Eye (tissue), 1 donor: ENCODE data around the gene CSNK1D.

Experiments used
- DNase-seq: peaks from one replicate; pipeline ENCODE4 v3.0.0-alpha.2; 2015

The CSNK1D gene

DNA sequence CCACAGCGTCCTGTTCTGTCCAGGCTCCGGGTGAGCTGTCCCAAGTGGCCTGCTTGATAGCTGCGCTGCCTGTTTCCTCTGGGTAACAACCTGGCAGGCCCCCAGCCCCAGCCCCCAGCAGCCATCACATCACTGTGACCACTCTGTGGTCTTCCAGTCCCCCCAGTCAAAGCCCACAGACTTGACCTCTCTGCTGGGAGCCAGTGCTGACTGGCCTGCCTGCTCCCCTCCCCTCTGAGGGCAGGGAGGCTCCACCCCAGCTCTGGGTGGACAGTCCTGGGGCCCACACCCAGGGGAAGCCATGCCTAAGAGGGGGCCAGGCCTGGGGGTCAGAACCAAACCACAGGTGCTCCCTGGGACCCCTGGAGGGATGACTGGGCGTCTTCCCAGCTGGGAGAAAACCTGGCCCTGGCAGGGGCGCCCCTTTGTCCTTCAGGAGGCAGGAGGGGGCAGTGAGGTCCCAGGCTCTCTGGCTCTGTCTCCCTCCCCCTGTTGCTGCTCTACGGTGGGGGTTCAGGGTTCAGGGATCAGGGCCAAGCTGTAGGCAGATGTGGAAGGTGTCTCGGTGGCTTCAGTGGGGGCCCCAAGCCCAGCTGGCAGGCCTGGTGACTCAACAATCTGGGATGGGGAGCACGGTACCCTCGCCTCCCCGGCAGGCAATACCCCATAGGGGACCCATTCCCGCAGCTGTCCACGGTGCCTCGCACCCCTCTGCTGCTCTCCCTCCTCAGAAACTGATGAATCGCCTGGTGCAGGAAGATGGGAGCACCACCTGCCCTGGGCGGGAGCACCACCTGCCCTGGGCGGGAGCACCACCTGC is 46.5 kb downstream of the CSNK1D start:
- no peak for DNase-seq

DNA sequence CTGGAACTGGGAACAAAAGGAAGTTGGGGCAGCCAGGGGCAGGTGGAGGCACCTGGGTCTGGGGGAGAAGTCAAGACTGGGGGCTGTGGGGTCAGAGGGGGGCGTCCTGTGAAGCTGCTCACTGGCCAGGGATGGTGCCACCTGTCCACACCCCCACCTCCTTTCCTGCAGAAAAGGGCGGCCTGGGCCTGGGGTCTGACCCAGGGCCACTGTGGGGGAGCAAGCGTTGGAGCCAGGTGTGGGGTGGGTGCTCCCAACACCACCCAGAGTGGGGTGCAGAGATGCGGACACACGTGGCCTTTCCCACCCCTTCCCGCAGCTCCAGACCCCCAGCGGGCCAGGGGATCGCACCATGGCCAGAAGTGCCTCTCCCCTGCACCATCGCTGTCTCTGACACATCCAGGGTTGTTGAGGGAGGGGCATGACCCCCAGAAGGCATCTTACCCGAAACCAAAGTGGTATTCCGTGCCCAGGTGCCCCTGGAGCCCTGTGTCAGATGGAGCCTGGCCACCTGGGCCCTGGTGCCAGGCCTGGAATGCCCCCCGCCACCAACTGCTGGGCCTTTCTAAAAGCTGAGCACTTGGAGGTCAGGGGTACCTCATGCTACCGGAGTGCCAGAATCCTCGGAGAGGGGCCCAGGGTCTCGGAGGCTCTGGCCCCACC is 47.2 kb downstream of the CSNK1D start:
- no peak for DNase-seq

DNA sequence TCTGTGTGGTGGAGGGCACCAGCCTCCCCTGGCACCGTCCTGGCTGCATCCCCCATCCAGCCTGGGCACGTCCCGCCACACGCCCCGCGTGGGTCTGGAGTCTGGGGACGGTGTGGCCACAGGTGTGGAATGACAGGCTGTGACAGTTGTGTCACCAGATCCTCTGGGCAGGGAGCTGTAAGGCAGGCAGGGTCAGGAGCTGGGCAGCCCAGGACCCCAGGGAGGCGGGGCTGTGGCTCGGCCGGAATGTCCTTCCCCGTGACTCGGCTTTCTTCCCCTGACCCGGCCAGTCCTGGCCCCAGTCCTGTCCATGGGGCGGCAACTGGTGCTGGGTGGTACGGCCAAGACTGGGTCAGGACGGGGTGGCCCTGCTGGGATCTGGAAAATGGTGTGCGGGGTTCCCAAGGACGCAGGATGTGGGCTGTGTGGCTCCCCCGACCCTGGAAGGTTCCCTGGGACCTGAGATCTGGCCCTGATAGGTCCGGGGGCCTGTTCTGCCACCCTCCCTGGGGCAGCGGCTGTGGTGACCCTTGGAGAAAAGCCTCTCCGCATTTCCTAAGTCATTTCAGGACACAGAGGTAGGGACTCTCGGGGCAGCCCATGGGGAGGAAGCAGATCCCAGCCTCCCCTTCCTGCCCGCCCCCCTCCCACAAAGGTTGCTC is 48.0 kb downstream of the CSNK1D start:
- no peak for DNase-seq

DNA sequence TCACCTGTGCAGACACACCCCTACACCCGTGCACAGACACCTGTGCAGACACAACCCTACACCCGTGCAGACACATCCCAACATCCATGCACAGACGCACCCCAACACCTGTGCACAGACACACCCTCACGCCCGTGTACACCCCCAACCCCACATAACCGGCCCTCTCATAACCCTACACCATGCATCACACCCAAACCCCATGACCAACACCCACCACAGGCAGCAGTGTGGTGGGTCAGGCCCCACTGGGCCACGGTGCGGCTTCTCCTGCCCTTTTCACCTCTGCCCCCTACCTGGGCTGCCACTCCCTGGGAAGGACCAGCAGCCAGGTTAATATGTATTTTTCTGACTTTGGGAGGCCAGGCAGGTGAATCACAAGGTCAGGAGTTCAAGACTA is 48.8 kb downstream of the CSNK1D start:
- DNase-seq = no peak

DNA sequence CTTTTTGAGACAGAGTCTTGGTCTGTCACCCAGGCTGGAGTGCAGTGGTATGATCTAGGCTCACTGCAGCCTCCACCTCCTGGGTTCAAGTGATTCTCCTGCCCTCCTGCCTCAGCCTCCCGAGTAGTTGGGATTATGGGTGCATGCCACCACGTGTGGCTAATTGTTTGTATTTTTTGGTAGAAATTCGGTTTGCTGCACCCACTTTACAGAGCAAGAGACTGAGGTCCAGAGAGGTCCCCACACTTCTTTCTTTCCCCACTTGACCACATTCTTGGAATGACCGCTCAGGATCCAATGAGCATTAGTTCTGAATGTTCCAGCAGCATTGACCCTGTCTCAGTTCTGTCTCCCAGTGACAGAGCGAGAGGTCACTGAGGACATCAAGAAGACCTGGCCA is 50.0 kb downstream of the CSNK1D start:
- DNase-seq = no peak

DNA sequence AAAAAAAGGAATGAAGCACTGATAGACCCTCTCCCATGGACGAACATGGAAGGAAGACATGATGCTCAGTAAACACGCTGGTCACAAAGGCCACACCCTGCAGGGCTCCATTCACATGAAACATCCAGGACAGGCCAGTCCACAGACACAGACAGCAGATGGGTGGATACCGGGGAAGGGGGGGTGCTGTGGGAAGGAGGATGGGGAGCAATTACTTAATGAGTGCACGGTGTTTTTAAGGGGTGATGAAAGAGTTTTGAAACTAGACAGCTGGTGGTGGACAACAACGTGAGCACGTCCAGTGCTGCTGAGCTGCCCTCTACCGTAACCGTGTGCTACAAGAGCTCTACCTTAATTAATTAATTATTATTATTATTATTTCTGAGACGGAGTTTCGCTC is 50.7 kb downstream of the CSNK1D start:
- no peak for DNase-seq

DNA sequence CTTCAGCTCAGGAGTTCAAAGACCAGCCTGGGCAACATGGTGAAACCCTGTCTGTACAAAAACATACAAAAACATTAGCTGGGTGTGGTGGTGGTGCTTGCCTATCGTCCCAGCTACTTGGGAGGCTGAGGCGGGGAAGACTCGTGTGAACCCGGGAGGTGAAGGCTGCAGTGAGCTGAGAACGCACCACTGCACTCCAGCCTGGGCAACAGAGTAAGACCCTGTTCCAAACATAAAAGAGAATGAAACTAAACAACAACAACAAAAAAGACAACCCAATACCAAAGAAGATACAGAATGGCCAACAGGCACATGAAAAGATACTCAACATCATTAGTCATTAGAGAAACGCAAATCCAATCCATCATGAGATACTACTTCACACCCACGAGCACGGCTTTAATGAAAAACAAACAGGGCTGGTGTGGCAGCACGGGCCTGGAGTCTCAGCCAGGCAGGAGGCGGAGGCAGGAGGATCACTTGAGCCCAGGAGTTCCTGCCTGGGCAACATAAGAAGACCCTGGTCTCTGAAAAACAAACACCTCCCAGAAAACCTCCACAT is 52.1 kb downstream of the CSNK1D start:
- no peak for DNase-seq

DNA sequence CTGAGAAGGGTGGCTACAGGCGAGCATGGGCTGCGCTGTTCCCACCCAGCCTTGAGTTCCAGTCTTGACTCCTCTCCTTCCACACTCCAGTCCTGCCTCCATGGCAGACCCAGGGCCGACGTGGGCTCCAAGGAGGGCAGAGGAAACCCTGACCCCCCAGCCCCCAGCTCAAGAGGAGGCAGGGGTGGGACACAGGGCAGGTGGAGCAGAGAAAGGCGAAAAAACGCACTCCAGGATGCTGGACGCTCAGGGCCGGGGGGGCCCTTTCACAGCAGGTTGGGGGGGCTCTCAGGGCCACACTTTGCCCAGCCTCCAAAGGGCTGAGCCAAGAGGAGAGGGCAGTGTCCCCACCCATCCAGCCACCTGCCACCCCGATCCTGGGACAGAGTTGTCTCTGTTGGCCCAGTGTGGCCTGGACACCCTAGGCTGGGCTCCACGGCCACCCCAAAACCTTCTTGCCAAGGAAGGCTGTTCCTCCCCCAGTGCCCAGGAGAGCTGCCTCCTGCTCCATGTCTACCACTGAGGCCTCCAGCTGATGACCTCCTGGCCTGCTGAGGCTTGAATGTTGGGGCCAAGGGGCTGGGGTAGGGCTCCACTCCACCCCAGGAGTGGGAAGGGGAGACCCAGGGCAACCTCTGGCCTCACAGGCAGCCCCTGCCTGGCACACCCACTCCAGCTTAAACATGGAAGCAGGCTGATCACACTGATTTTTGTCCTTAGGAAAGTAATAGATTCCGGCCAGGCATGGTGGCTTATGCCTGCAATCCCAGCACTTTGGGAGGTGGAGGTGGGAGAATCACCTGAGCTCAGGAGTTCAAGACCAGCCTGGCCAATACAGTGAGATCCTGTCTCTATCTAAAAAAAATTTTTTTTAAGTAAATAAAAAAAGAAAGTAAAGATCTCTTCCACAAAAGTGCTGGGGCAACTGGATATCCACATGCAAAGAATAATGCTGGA is 53.5 kb downstream of the CSNK1D start:
- DNase-seq = no peak

DNA sequence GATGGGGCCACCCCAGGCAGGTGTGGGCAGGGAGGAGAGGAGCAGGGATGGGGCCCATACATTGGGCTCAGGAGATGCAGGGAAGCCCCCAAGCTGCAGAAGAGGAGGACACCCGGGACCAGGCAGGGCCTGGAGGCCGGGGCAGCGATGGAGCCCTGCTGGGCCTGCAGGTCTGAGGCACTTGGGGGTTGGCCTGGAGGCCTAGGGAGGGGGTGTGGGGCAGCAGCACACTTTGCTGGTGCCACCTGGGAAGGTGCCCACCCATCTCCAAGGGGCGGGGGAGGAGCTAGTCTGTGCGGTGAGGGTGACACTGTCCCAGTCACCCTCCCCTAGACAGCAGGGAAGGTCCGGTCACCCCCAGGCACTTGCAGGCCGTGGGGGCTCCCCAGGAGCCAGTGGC is 54.4 kb downstream of the CSNK1D start:
- DNase-seq = no peak

DNA sequence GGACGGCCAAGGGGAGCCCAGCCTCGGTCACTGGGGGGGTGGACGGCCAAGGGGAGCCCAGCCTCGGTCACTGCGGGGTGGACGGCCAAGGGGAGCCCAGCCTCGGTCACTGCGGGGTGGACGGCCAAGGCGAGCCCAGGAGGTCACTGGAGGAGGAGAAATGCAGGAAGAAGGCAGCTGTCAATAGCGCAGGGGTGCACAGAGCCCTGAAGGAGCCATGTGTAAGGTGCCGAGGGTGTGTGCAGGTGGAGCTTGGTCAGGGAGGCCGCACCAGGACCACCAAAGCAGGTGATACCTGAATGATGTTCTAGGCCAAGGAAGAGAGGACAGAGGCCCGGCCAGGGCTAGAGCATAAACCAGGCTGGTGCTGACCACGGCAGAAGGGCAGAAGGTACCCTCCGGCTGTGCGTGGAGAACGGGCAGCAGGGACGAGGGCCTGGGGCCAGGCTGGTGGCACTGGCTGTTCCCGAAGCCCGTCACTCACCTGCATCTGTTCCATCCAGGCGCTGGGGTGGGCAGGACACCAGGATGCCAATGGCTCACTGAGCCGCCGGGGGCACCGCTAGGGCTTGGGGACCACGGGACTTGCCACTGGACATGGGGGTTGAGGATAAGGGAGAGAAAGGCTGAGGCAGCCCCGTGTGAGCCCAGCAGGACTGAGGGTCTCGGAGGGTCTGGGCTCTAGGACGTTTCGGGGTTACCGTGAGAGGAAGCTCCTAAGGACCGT is 55.0 kb downstream of the CSNK1D start:
- no peak for DNase-seq

DNA sequence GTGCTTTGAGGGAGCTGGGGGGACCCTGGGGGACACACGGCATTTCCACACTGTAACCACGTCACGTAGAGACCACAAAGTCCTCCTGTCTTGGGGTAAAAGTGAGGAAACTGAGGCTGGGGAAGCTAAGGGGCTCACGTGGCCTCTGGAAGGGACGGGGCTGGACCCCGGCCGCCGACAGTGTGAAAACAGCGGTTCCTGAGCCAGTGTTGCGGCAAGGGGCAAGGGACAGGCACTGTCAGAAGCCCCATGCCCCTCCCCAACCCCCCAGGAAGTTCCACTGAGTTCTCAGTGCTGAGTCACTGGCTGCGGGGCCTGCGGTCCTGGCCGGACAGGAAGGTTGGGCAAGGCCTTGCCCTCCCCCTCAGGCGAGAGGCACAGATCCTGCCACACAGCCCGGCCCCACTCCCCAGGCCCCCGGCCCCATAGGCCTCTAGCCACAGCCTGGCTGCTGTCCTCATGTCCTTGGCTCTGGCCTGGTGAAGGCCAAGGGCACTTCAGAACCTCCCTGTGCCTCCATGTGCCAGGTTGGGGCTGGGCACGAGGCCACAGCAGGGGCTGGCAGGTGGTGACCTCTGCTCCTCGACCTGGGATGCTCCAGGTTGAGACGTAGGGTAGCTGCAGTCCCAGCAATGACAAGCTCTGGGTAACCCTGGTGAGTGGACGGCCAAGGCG is 55.8 kb downstream of the CSNK1D start:
- no peak for DNase-seq

DNA sequence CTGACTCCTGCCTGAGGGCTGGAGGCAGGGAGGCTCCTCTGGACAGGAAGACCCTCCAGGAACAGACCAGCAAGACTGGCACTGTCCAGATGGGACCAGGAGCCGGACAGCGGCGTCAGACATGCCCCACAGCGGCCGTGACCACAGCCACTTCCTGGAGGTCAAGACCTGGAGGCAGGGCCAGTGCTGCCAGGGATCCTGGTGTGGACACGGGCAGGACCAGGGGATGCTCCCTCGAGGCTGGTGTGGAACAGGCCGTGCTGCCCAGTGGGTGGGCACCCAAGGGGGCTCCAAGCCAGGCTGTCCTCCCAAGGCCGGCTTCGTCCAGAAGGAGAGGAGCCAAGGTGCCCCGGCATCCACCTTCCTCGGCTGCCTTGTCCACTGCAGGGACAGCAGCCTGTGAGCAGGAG is 56.4 kb downstream of the CSNK1D start:
- no peak for DNase-seq

DNA sequence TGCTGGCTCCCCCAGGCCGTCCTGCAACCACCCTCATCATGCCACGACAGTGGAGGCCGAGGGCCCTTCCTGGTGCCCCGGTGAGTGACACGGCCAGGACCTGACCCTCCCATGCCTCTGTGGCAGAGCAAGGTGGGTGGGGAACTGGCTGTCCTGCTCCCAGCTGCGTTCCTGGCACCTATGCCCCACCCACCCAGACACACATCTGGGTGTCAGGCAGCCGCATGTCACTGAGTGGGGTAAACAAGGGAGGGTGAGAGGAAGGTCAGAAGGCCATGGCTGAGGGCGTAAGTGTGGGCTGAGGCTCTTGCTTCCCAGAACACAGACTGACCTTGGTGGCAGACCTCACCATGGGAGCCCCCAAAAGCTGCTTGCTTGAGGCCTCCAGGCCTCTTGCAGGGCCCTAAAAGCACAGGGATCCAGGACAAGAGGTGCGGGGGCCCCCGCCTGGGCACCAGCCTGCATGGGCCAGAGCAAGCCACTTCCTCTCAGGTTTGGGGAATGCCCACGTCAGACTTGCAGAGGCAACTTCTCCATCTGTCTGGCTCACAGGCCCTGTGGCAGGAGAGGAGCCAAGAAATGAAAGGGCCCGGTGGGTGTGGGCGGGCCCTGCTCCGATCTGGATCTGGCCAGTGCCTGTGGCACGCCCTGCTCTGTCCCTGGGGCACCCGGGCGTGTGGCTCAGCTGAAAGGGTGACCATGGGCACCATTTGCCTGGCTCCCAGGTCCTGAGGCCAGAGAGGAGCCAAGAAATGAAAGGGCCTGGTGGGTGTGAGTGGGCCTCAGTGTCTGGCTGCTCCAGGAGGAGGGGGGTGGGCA is 57.0 kb downstream of the CSNK1D start:
- DNase-seq = no peak

DNA sequence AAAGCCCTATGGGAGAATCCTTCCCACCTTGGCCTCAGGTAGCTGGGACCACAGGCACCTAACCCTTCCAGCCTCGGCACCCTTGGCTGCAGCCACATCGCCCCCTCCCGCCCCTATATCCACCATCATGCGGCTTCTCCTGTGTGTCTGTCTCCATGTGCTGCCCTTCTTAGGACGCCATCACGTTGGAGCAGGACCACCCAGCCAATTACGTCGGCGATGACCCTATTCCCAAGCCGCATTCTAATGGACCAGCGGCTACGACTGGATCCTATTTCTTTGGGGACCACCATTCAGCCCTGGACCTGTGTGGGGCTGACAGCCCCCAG is 57.6 kb downstream of the CSNK1D start:
- no peak for DNase-seq

DNA sequence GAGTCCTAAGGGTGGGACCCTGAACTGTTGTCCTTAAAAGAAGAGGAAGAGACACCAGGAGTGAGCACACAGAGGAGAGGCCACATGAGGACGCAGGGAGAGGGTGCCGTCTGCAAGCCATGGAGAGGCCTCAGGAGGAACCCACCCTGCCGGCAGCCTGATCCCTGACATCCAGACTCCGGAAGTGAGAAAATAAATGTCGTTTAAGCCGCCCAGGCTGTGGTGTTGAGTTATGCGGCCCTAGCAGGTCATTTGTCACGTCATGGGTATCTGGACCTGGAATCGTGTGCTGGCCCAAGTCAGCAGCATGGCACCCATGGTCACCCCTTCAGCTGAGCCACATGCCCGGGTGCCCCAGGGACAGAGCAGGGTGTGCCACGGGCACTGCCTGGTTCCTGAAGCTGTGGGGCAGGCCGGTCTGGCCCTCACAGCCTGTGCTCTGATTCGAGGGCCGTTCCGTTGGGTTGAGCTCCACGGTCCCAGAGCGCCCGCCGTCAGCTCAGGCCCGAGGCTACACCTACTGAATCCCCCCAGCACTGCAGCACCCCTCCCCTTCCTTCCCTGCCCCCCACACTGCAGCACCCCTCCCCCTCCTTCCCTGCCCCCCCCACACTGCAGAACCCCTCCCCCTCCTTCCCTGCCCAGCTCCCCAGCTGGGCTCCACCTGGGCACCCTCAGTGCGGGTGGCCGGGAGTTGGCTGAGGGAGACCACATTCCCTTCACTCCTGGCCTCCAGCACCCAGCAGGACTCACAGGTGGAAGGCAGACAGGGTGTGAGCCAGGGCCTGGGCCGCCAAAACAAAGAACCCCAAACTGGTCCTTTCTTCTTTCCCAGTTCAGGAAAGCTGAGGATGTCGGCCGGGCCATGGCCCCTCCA is 58.2 kb downstream of the CSNK1D start:
- no peak for DNase-seq

DNA sequence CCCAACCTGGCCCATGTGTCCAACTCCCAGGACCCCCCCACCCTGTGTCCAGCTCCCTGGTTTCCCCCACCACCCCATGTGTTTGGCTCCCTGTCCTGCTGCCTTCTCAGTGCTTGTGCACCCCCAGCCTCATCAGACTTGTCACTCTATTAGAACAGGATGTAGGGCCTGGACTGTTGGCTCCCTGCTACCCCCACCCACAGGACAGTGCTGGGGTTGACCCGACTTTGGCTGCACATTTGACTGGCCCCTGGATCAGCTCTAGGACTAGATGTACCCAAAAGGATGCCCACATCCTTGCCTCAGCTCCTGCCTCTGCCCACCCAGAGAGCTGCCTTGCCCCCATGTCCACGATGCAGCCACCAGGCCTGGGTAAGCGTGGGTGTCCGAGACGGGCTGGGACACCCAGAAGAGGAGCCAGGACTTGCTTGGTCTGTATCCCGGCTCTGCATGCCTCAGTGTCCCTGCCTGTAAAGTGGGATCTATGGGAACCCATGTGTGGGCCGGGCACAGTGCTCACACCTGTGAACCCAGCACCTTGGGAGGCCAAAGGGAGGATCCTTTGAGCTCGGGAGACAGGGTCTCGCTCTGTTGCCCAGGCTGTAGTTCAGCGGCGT is 59.4 kb downstream of the CSNK1D start:
- DNase-seq = no peak

DNA sequence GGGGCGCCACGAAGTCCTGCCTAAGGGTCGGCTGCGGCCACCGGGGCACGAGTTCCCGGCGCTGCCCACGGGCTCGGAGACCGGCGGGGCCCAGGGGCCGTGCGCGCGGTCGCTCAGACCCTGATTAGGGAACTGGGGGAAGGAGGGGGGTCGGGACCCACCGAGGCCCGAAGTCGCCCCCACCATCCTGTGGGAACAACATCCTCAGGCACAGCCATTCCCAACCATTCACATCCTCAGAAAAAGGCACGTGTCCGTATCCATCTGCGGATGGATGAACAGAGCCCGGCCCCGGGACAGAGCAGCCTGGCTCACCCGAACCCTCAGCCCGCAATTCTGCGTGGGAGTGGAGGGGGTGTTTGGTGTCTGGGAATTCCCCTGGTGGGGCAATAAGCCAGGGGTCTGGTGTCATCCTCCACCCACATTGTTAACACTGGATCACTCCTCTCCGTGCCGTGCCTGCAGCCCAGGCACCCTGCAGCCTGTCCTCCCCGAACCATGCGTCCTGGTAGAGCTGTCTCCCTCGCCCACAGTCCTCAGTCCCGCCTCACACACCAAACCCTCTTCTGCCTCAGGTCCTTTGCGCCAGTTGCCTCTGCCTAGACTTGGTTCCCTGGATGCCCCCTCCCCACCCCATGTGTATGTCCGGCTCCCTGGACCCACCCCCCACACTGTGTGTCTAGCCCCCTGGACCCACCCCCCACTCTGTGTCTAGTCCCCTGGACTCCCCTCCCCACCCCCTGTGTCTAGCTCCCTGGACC is 60.1 kb downstream of the CSNK1D start:
- DNase-seq = peak; percentile 86
